HG02870 (cell line): Measurements from ENCODE around the gene ACOX1.

Experiments
- ATAC-seq: cut with Tn5 transposase; IDR thresholded peaks from one replicate; pipeline ENCODE4 v1.9.1; 2021; ENCODE audit warnings: mild to moderate bottlenecking, moderate library complexity; ENCODE audit not compliant: unreplicated experiment

ACOX1 gene

DNA sequence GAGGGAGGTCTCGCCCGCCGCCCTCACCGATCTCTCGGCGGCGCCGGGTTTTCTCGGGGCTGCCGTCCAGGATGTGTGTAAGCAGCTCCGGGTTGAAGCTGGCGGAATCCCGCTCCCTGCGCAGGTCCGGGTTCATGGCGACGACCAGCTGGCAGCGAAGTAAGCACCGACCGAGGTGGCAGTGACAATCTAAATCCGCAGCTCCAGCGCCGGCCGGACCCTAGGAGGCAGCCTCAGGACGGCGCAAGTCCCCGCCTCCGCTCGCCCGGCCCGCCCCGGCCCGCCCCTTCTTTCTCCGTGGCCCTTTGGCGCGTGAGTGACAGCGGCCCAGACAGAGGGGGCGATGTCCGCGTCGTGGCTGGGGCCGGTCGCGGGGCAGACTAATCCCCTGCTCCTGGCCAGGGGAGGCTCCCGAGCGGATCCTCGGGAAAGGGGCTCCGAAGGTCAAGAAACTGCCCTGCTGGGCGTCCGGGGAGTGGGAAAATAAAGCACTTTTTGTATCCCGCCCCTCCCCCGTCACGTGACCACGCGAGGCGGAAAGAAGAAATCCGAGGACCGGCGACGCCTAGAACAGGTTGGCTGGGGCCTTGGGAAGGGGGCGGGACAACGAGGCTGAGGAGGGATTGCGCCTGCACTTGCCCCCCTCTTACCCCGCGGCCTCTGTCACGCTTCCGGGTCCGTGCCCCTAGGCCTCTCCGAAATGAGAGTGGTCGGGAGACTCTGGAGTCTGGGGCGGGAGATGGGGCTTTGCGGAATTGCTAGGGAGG is at the start of gene ACOX1, which contains the start of gene TEN1:
ACOX1 (minus strand) TSS at position 229 of the 767 bp plus-strand sequence; CDS start at position 136, 93 bp downstream.
TEN1 (plus strand) TSS at position 303 of the 767 bp plus-strand sequence. CDS start 6,953 bp downstream, outside the sequence.
- peak; percentile 92 for ATAC-seq

DNA sequence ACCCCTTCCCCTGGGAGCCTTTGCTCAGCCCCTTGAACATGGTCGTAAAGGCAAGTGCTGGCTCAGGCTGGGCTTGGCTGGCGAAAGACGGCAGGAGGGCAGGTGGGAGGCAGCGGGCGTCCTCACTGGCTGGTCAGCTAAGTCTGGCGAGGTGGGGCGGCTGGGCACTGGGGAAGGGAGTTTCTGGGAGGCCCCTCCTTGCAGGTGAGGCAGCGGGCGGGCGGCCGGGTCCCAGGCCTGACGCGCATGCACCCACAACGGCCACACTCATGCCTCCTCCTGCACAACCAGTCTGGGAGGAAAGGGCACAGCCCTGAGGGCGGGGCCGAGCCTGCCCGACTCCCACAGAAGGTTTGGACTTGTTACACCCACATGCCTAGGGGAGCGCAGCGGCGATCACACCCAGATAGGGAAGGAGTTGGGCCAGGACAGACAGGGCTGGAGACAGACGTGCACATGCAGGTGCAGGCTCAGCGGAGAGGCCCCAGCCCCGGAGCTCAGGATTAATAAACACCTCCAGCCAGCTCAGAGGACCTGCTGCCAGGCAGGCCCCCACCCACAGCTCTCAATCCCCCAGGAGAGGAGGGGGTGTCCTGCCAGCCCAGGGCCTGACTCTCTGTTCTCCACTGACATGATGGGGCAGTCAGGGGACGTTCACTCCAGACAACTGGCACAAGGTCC is 48.3 kb upstream of the ACOX1 start, which contains the start of gene EVPL:
EVPL (minus strand) TSS at position 148 of the 681 bp plus-strand sequence; CDS start at position 40, 108 bp downstream.
- ATAC-seq, result no peak

DNA sequence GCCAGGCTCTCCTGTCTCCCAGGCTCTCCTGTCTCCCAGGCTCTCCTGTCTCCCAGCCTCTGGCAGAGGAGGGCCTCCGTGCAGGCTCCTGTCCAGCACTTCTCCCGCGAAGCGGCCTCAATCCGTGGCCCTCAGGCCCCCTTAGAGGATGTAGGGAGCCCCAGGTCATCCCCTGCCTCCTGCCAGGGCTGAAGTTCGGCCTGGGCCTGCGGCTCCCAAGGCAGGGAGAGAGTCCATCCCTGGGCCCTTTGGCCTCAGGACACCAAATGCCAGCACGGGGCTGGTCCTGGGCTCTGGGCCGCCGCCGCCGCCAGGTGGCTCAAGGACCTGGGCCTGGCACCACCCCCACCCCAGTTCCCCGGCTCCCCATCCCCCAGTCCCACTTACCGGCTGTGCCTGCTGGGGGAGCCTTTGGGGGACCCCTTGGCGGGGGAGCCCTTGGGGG is 47.8 kb upstream of the ACOX1 start:
- no peak for ATAC-seq

DNA sequence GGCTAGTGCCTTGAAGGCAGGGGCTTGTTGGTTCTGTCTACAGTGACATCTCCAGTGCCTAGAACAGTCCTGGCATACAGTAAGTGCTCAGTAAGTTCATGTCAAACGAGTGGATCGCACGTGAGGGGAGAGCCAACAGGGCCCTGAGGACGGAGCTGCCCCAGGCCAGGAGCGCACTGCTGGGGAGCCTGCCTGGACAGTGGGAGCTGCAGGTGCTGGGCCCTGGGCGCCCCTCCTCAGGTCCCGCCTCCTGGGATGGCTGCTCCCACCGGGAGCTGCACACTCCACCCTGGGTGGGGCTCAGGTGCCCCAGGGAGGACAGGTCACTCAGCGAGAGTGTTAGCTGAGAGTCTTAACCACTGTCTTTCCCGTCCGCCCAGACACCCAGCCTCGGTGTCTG is 46.3 kb upstream of the ACOX1 start:
- no peak for ATAC-seq

DNA sequence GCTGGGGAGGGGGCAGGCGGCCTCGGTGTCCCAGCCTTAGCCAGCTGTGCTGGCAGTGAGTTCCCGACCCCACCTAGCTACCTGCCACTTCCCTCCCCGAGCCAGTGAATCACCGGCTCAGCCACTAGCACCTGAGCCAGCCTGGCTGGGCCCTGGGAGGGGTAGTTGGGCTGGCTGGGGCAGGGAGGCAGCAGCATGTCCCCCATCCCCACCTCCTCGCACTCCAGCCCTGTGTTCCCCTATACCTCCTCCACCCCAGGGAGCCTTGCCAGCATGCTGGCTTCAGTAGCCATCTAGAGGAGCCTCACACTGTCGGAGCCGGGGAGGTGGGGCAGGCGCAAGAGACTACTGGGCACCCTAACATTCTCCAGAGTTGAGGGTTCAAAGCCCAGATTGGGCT is 45.4 kb upstream of the ACOX1 start:
- ATAC-seq, result no peak

DNA sequence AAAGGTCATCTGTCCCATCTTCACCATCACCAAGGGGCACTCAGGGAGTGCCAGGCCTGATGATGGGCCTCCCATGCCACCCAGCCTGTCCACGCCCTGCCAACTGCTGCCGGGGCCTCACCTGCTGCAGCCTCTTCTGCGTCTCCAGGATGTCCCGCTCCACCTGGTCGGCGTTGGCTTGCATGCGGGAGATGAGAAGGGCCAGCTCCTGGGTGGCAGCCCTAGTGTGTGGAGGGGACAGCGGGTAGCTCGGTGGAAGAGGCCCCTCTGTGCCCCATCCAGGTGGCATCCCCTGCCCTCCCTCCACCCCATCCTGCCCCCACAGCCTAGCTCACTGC is 44.9 kb upstream of the ACOX1 start:
- no peak for ATAC-seq

DNA sequence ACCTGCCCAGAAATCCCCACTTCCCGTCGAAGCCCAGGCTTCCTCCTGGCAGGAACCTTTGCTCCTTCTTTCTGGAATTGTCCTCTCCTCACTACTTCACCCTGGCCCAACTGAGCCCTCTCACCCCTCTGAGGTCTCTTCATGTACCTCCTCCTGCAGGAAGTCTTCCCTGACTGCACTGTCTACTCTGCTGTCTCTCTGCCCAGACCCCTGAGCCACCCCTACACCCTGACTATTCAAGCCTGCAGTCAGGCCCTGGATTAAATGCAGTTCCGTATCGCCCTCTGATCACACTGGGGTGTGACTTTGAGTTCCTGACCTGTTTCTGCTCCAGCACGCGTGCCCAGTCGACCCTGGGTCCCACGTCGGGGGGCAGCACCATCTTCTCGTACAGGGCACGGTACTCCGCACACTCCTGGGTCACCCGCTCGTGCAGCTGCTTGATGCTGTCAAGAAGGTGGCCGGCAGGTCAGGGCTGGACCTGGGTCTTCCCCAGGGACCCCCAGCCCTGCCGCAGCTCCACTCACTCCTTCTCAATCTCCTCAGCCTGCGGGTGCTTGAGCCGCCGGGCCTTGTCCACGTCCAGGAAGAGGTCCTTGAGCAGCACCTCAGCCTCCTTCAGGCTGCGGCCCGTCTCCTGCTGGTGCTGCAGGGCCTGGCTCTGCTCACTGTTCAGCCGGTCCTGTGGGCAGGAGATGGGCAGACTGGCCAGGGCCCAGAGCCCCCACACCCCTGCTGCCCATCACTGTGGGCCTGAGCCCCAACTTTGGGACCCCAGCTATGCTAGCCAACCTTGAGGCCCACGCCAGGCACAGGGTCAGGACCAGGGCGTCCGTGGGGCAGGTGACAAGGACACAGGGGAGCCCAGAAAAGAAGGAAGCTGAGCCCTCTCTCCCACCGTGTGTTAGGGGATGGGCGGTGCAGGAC is 44.3 kb upstream of the ACOX1 start:
- no peak for ATAC-seq

DNA sequence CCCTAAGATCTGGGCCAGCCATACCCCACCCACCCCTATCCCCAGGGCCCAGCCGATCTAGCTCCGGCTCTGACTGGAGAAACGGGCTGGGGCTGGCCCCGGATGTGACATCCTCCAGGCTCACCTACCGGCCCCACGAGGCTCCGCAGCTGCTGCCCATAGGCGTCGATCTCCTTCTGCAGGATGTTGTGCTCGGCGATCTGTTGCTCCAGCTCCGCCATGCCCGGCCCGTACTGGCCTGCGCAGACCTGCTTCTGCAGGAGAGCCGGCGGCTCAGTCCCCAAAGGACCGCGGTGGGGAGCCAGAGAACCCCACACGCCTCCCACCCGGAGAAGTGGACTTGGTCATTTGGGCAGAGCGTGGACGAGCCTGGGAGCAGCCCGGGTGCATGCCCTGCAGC is 43.3 kb upstream of the ACOX1 start:
- no peak for ATAC-seq

DNA sequence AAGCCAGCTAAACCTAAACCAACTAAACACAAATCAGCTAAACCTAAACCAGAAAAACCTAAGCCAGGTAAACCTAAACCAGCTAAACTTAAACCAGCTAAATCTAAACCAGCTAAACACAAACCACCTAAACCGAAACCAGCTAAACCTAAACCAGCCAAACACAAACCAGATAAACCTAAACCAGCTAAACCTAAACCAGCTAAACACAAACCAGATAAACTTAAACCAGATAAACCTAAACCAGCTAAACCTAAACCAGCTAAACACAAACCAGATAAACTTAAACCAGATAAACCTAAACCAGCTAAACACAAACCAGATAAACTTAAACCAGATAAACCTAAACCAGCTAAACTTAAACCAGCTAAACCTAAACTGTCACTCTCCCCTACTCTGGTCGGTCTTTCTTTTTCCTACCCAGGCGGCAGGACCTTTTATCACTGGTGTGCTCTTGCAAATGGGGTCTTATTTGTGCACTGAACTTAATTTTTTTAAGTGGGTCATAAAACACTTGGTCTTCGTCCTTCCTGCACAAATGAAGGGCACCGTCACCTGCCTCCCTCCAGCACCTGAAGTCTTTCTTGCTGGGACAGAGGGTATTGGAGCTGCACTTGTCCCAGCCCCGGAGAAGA is 41.0 kb upstream of the ACOX1 start:
- ATAC-seq, result no peak

DNA sequence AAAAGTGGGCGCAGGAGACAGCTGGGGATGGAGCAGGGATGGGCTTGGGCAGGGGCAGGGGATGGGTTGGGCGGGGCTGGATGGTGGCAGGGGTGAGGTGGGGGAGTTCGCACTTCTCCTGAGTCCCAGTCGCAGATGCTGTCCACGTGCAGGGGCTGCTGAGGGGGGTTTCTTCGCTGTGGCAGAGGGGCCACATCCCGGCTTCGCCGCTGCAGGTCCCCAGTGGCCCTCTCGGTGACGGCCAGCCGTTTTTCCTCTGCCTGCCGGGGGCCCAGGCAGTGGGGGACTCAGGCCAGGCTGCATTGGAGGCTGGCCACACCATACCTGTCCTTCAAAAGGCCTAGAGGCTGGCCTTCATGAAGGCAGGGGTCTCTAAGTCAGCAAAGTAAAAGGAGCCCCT is 39.8 kb upstream of the ACOX1 start:
- no peak for ATAC-seq

DNA sequence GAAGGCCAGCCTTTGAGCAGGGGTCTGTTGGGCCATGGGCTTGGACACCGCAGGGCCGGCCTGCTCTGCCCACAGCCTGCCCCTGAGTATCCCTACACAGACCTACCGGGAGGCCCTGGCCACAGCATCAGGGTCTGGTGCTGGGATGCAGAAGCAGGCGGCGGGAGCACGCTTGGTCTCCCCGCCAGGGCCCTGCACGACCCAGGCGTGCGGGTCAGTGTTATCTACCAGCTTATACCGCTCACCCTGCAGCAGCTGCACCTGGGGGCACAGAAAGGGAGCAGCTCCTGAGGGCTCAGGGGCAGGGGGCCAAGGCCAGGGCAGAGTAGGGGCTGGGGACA is 39.3 kb upstream of the ACOX1 start:
- ATAC-seq, result no peak

DNA sequence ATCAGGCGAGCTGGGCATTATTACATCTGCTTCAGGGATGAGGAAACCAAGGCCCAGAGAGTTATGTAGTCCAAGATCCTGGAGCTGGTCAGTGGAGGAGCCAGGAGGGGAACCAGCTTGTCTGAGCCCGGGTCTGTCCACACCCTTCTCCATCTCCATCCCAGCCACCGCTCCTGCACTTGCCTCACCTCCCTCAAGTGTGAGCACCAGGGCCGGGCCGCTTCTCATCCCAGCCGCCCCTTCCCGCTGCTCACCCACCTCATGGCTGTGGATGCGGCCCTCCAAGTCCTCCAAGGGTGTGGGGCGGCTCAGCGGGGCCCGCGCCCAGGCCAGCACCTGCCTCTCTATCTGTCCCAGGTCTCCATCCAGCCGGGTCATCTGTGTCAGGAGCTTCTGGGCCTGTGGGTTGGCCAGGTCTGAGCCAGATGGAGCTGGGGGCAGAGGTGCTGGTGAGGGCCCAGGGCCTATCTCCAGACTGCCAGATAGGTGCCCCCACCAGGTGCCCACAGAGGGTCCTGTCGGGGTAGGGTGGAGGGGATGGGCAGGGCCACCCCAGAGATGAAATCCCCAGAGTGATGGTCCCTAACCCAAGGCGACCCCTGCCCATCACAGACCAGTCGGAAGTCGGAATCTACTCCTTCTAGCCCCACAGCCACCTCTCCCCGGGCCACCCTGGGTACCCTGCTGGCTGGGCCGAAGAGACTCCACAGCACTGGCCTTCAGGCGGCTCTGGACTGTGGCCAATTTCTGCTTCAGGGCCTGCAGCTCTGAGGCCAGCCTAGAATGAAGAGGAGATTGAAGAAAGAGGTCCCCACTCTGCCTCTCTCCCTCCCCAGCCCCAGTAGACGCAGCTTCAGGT is 38.7 kb upstream of the ACOX1 start:
- ATAC-seq, result no peak

DNA sequence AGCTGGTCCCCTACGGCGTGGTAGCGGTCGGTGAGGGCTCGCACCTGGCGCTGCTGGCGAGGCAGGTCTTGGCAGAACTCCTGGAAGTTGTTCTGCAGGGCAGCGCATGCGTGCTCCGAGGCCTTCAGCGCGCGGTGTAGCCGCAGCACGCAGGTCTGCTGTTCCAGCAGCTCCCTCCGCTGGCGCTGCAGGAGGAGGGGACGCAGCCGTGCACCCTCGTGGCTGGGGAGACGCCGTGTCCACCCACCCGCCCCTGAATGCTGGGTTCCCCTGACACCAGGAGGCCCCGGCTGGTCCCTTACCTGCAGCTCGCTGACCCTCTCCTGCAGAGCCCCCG is 35.9 kb upstream of the ACOX1 start:
- ATAC-seq, result no peak

DNA sequence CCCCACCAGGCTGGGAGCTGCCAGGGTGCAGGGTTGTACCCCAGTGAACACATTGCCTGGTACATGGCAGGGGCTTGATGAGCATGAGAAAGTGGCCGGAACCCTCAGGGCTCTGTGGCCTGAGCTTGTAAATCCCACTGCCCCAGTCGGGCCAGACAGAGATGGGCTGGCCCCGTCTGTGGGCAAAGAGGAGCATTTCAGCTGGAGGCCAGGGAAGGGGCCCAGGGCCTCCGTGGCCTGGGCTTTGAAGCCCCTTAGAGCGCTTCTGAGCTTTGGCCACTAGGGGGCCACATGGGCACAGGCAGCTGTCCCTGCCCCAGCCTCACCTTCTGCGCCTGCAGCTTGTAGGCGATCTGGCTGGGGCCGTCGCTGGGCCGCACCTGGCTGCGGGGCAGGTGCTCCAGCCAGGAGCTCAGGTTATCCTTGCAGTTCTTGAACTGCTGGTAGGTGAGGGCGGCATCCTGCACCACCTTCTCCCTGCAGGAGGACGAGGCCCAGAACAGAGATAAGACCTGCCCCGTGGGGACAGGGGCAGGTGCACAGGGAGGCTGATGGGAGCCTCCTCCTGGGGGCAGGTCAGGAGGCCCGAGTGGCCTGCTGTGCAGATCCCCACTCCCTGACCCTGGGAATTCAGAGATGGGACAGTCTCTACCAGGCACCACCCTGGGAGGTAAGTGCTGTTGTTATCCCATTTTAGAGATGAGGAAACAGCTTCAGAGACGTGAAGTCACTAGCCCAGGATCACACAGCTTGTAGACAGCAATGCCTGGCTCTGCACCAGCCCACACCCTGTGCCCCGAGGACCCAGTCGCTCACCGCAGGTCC is 35.3 kb upstream of the ACOX1 start:
- no peak for ATAC-seq

DNA sequence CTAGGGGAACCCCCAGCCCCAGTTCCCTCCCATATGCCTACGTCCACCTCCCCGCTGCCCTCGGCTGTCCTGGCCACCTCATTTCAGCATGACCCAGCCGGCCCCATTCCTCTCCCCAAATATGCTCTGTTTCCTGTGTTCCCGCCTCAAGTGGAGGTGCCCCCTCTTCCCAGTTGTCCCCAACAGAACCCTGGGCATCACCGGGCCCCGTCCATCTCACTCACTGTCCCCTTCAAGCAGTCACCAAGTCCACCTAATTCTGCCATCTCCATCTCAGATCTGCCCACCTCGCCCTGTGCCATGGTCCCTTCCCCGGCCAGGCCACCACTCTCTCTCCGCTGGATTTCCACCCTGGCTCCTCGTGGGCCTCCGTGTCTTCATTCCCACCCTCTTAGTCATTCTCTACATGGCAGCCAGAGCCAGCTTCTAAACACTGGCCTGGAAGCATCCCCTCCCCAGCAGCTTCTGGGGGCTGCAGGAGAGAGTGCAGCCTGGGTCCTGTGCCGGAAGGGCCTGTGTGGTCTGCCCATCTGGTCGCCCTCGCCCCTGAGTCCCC is 34.5 kb upstream of the ACOX1 start:
- no peak for ATAC-seq

DNA sequence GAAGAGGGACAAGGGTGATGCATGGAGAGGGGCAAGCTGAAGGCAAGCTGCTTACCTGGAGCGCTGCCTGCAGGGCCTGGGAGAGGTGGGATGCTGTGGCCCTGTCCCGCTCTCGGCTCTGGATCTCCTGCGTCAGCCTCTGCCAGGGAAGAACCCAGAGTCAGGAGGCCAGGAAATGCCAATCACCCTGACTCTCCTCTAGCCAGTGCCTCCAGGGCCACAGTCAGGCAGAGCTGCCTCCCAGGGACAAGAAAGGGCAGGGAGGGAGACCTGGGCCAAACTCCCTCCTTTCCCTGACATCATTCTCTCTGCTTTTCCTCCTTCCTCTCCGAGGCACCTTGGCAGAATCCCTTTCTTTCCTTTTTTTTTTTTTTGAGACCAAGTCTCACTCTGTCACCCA is 33.0 kb upstream of the ACOX1 start:
- ATAC-seq, result no peak

DNA sequence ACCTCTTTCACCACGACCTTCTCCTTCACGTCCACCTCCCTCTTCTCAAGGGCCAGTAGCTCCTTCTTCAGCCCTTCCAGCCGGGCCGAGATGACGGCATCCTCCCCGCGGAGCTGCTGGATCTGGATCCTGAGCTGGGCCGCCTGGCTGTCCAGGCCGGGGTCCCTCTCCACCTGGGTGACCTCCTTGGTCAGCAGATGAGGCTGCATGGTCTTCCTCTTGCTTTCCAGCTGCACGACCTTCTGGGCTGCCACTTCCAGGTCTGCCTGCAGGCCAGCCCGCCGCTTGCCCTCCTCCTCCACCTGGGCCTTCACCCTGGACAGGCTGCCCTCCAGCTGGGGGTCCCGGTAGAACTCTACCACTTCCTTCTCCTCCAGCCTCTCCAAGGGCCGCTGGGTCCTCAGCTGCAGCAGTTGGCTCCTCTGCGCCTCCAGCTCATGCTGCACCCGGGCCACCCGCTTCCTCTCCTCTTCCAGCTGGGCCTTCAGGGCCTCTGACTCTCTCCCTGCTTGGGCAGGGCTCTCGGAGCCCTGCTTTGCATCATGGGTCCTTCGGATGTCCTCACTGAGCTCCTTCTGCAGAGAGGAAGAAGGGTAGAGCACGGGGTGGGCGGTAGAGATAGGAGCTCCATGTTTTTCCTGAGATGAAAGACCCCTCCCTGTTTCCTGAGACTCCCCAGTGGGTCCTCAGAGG is 31.1 kb upstream of the ACOX1 start:
- ATAC-seq, result no peak

DNA sequence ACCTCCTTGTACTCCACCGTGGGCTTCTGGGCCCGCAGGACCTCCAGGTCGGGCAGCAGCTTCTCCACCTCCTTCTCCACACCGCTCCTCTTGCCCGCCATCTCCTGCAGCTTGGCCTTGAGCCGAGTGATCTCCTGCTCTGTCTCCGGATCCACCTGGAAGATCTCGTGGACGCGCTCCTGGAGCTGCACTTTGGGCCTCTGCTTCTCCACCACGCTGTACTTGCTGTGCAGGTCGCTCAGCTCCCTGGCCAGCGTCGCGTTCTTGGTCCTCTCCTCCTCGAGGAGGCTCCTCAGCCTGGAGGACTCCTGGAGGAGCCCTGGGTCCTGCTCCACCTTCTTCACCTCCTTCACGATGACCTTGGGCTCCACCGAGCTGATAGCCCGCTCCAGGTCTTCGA is 30.5 kb upstream of the ACOX1 start:
- ATAC-seq, result no peak
